ENCODE measurements around the gene PCBP4. TPM values are rescaled to one million over a fixed set of nuclear protein-coding genes. Genes with fewer than 3 reads are reported as not detected.
A peak's percentile ranks its signal among the peaks of the same experiment; 100 is the strongest.

The PCBP4 gene
- total RNA-seq, 1 donor from 2014 or later, result 27.4 TPM

DNA sequence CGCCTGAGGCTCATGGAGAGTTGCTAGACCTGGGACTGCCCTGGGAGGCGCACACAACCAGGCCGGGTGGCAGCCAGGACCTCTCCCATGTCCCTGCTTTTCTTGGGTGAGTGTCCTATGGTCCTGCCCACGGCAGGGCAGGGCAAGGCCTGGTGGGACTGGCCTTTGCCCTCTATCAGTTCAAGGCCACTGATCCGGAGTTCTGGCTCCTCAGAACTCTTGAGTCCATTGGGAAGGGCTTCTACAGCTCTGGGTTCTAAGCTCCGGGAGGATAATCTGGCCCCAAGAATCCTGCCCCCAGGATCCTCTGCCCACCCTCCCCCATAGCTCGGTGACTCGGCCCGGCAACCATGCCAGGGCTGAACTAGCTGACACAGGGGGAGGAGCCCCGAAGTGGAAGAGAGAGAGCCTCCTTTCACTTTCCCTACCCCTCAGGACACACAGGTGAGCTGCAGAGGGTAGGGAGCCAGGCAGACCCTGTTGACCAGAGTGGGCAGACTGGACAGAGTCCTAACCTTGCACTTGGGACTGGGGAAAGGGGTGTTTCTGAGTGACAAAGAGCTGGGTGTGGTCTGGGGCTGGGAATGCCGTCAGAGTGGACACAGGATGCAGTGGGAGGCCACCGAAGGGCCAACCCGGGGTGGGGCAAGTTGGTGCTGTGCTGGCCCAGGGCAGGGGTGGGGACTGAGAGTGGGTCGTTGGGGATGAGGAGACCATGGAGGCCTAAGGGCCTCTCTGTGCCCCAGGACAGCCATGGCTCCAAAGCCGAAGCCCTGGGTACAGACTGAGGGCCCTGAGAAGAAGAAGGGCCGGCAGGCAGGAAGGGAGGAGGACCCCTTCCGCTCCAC is 24.4 kb downstream of the PCBP4 start:
- peak; percentile 90 for DNase-seq (ENCODE audit: low spot score)

DNA sequence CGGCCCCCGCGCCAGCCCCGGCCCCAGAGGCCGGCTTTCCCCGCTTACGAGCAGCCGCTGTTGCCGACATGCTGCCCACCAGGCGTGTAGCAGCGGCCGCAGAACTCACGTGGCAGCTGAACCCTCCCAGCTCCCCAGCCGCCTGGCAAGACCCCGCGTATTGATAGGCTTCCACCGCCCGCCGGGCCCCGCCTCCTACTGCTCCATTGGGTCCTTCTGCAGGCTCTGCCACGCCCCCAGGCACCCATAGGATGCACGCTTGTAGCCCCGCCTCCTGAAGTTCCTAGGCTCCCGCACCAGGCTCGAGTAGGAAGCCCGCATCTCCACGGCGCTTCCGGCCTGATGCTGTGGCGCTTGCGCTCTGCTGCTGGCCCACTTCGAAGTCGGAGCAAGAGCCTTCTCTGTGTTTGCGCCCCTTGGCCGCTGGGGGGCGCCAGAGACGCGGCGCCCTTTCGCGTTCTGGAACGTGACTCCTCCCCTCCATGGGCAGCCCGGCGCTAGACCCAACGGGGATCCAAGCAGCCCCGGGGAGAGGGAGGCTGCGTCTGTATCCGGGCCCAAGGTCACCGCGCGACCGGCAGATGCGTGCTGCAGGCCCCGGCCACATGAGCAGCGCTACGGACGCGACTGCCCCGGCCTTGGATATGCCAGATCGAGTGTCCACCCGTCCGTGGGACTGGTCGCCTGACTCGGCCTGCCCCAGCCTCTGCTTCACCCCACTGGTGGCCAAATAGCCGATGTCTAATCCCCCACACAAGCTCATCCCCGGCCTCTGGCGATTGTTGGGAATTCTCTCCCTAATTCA is 25.3 kb downstream of the PCBP4 start, which contains the start of the genes PARP3 and RRP9:
Gene PARP3 (plus strand): TSS at position 566 of the 805 bp plus-strand sequence. CDS start 993 bp downstream, outside the sequence.
Gene RRP9 (minus strand): TSS at position 107 of the 805 bp plus-strand sequence. CDS start 37 bp downstream, at position 70.
- DNase-seq (ENCODE audit: low spot score), result peak; percentile 99

DNA sequence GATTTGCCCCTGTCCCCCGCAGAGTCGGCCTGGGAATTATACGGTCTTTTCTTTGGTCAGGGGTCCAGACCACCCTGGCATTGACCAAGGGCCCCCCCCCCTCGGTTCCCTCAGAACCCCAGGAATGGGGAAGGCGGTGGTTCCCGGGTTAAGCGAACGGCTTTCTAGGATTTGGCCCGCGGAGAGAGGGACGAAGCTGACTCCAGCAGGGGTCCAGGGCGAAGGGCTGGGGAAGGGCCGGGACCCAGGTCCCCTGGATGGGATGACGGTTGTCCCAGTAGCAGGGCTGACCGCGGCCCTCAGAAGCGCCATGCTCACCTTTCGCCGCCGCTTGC is 25.8 kb downstream of the PCBP4 start:
- no peak for DNase-seq (ENCODE audit: low spot score)

DNA sequence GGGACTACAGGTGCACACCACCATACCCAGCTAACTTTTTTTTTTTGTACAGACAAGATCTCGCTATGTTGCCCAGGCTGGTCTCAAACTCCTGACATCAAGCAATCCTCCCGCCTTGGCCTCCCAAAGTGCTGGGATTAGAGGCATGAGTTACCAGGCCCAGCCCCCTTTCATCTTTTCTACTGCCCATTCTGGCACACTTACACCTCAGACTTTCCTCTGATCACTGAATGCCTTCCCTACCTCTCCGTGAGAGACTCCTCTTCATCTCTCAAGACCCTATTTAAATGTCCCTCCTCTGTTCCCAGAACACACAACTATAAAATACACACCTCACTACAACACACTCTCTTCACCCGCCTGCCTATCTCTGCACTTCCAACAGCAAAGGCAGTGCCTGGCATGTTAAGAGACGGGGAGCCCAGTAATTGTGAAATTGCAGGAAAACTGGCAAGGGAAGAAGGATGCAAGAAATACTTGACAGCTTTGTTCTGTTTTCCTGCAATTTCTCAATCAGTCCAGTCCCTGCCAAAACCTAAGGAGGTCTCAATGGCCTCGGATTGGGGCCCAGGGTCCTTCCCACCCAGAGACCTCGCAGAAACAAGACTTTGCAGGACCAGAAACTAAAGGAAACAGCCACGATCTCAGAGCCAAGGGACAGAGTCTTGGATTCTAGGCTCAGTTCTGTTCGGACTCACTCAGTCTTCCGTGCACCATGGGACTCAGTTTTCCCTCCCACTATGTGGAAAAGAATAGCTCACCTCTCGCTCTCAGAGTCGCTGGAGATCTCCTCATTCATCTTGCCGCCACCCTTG is 26.4 kb downstream of the PCBP4 start:
- peak; percentile 53 for DNase-seq (ENCODE audit: low spot score)

DNA sequence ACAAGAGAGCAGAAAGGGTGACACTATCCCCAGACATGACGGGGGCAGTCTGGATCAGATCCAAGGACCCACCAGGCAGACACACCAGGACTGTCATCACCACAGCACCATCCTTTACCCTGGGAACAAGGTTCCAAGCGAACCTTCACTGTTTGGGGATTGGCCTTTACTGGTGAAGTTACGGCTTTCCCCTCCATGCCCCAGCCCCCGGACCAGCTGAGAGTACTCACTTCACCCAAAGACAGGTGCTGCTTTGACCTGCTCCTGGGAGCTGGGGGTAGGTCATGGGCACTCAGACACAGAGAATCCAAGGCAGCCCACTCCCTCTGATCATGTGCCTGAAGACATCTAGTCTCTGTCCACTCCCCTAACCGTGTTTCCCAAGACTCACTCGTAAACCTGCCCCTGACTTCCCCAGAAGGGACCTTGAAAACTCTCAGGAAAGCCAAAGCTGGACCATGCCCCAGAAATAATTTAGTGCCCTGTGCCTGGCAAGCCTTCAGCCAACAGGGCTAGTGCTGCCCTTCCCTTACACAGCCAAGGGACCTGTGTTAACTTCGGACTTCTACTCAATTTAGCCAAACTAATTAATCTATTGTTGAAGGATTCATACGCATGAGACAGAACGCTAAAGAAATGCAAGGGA is 28.4 kb downstream of the PCBP4 start:
- DNase-seq (ENCODE audit: low spot score), result peak; percentile 55

DNA sequence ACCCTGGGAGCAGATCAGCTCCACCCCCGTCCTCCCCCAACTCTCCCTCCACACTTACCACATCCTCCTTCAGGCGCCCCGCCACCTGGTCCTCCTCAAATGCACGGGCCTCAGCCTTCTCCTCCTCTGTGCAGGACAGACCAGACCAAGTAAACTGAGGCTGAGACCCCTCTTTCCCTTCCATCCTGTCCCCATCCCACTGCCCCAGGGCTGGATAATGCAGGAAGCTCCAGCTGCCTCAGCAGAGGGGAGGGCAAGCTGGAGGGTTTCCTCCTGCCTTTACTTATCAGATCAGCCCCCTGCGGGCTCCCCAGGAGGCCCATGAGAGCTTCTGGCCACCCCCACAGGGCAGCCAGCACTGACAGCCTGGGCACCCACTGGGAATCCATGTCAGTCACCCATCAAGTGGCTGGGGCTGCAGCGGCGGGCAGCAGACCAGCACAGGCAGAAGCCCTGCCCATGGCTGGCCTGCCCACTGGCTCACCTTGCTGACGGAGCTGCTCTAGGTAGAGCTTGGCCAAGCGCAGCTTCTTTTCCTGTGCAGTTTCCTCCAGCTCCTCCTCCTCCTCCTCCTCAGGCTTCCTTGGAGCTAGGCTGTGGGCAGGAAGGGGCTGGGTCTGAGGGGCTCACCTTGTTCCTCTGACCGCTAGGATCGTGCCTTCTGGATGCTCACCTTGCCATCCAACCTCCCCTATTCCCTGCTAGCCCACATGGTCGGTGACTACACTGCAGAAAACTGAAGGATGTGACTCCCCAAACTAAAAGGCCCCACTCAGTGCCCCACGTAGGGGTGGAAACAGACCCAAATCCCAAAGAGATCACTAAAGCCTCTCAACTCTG is 29.4 kb downstream of the PCBP4 start:
- peak; percentile 85 for DNase-seq (ENCODE audit: low spot score)

DNA sequence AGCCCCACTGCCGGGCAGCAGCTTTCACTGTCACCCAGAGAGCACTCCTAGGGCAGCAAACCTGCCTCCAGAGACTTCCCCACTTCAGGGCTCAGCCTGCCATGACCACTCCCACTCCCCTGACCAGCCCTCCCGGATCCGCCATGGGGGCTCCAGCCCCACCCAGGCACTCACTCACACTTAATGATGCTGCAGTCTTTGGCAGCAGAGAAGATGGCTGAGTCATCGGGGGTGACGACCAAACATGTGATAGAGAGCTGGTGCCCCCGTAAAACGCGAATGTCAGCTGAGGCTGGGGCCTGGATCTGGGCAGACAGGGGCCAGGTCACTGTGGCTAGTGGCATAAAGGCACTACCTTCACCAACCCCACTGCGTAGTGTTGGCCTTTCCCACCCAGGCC is 30.2 kb downstream of the PCBP4 start:
- DNase-seq (ENCODE audit: low spot score), result peak; percentile 80

DNA sequence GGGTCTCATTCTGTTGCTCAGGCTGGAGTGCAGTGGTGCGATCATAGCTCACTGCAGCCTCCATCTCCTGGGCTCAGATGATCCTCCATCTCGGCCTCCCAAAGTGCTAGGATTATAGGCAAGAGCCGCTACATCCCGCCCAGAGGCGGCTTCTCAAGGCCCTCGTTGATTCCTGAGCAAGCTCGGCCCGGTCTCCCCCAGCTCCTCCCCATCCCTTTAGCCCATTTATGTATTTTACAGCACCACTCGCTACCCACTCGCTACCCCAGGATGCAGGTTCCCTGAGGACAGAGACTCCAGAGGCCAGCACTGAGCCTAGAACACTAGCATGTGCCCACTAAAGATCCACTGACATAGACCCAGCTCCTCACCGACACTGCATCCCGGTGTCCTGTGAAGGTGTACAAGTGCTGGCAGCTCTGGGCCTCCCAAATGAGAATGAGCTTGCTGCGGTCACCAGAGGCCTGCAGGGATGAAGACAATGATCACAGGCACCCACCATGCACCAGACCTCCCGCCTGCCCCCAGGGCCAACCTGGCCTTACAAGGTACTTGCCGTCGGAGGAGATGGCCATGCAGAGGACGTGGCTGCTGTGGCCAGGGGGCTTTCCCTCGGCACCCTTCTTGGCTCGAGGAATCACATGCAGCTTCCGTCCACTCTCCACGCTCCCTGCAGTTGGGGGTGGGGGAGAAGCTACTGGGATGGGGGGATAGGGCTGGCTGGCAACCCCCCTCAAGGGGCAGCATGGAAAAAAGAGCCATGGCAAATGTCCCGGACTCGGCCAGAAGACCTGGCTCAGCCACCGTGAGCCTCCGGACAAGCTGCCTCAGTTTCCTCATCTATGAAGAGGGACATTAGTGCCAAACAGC is 31.1 kb downstream of the PCBP4 start:
- DNase-seq (ENCODE audit: low spot score), result peak; percentile 82

DNA sequence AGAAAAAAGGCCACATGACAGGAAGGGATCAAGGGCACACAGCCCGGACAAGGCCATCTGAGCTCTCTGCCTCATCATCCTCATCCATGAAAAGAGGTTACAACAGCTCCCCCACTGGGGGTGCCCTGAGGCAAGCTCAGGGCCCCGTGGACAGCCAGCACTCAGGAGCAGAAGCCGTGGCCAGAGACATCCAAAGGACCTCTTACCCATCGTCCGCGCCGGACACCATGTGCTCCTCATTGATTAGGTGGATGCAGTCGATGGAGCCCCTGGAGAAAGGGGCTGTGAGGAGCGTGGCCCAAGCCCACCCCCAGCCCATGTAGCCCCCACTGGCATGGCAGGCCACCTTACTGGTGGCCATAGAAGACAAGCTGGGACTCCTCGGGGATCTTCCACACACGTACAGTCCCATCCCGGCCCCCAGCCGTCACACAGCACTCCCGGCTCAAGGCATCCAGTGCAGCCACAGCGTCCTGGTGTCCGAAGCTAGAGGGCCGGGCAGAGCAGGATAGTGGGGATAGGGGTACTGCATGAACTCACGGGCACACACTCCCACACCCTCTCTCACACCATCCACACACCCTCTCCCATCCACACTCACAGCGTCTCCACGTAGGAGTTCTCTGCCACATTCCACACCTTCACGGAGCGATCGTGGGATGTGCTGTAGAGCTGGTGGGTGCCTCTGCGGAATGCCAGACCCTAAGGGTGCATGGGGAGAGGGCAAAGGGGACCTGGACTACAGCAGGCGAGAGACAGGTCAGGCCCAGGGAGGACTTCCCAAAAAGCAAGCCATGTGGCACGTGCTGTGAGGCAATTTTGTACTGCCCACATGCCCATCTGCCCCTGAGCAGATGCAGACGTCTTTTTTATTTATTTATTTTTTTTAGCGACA is 32.0 kb downstream of the PCBP4 start:
- peak; percentile 75 for DNase-seq (ENCODE audit: low spot score)

DNA sequence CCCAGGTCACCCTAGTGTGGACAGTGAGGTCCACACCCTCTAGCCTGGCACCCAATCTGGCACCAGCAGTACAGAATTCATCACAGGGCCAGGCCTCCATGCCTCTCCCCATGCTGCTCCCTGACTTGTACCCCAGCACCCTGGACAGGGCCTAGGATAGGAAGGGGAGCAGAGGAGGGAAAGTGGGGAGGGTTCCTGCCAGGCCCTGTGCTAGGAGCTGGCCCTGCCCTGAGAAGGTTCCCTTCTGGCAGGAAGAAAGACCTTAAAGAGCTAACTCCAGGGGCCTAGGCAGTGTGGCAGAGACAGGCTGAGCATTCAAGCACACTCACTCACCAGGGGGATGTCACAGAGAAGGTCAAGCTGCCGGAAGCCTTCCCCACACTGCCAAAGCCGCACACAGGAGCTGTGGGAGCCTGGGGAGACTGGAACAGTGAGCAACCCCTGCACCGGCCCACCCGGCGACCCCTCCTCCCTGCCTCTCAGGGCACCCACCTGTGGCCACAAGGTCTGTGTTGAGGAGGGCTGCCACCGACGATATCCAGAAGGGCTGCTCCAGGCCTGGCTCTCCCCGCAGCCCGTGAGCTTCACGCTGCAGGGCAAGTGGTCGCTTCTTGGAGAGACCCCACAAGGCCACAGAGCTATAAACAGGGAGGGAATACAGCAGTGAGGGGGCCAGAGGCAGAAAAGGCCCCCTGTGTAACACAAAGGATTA is 33.0 kb downstream of the PCBP4 start:
- DNase-seq (ENCODE audit: low spot score), result peak; percentile 59

DNA sequence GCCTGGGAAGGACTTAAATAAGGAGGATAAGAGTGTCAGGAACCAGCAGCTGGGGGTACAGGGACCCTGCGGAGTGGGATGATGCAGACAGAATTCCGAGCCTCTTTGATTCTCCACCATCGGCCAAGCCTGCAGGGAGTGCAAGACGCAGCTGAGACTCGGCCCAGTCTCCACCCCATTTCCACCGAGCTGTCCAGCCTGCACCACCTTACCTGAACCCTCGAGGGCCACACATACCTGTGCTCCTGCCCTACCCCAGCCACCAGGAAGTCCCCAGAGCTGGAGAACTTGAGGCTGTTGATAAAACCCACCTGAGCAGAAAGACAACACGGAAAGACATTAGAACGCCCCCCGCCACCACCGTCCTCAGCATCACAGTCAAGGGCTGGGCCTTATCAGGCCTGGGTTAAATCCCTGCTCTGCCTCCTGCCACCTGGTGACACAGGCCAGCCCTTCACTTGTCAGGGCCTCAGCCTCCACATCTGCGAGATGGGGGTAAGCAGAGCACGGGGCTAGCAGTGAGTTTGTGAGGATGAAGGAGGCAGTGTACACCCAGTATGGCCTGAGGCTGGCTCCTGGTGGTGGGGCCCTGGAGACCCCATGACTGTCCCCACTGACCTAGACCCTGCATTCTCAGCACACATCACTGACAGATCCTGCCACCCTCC is 33.6 kb downstream of the PCBP4 start:
- DNase-seq (ENCODE audit: low spot score), result peak; percentile 73

DNA sequence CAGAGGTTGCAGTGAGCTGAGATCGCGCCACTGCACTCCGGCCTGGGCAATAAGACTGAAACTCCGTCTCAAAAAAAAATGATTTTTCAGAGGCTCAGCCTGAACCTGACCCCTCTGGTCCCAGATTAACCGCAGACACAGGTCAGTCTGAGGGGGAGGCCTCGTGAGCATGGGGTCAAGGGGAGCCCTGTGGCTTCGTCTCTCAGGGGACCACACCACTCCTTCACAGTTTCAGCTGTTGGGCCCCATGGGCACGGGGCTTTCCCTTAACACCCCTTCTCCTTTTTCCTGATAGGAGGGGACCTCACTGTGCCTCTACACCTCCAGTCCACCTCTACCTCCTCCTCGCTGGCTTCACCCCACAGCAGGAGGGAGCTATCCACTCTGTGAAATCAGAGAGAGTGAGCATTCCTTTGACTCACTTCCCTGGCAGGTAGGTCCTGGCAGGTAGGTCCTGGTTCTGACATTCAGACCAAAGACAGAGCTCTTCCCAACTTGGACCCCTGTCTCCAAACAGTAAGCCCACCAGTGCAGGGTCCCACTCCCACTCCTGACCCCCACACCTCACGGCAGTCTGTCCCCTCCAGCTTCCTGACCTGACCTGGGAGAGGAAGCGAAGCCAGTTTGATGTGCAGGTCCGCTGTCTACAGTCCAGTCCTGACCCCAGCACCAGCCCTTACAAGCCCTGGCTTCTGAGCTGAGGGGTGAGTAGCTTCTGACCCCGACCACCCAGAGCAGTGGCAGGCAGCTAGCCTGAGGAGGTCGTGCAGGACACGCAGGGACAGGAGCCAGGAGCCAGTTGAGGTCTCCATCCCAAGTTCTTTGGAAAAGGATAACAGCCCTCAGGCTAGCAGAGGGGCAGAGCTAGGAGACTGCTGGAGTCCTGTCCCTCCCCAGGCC is 34.5 kb downstream of the PCBP4 start:
- peak; percentile 79 for DNase-seq (ENCODE audit: low spot score)

DNA sequence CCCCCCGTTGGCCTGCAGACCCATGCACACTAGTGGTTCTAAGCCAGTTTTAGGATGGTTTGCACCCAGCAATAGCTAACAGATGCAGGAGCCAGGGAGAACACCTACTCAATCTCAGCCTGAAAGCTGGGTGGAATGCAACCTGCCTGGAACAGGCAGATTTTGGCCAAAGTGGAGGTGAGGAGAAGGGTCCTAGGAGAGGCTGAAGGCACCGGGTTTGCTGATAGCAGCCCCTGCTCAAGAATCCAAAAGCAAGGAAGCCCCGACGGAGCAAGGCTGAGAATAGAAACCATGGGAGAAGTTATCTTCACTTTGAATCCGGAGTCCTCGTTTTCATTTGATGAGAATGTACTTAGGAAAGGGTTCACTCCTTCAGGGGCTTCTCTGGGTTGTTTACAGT is 35.5 kb downstream of the PCBP4 start:
- DNase-seq (ENCODE audit: low spot score), result peak; percentile 16

DNA sequence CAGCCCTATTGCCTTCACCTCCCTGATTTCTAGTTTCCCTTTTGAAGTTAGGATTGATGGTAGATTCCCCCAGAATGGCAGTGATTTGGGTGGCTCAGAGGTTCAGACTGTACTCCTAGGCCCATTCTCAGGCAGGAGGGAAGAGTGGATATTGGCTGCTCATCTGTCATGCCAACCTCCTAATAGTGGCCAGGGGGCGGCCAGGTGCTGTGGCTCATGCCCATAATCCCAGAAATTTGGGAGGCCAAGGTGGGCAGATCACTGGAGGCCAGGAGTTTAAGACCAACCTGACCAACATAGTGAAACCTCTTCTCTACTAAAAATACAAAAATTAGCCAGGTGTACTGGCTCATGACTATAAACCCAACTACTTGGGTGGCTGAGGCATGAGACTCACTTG is 36.8 kb downstream of the PCBP4 start:
- DNase-seq (ENCODE audit: low spot score), result peak; percentile 55

DNA sequence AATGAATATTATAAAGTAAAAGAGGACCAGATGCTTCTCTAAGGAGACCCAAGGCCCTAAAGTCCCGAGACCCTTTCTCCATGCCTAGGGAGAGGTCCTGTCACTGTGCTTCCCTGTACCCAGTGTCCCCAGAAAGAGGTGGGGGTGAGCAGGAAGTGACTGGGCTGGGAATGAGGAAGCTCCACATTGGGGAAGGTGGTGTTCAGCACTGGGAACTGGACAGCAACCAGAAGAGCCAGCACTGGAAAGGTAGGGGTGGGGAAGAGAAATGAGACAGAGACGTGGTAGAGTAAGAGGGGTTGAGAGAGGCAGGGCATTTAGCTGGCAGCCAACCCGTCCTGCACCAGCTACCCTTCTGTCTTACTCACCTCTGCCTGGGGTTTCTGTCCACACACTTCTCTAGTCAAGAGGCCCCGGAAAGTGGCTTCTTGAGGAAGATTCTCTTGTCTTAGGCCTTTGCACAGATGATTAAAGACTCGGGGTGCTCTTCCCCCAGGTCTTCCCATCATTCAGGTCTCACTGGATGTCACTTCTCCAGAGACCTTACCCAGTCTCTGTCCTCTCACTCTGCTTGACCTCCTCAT is 37.7 kb downstream of the PCBP4 start:
- DNase-seq (ENCODE audit: low spot score), result peak; percentile 41

All from mesenteric fat pad (tissue), 1 donor.